ENCODE data around the gene L1TD1. TPM values are rescaled to one million over a fixed set of nuclear protein-coding genes. Genes with fewer than 3 reads are reported as not detected.

Gene L1TD1
- total and polyA plus RNA-seq, 9 donors = 0.05 to 0.61 (median 0.41) TPM; not detected in 3

- intact Hi-C loops (cut with DNase I) = no loop called here
- Histone ChIP-seq H3K36me3 (no peaks in the 10 kb centered on the region), H3K4me1 (ENCODE audit: insufficient read depth) (no peaks in the 10 kb centered on the region), H3K27me3 (no peaks in the 10 kb centered on the region), H3K4me3 (no peak overlapping the region), H3K9me3 (no peaks in the 10 kb centered on the region), H3K27ac (no peak overlapping the region)
- DNase-seq = no peak
- TF ChIP-seq POLR2A (IDR thresholded peaks at IDR 0.05) (no peak), EP300 (IDR thresholded peaks at IDR 0.05) (no peak), CTCF (IDR thresholded peaks at IDR 0.05) (no peak)
- WGBS, 3 donors = 87 to 88% (median 88%) methylated on average over 11 of the region's 11 CpGs
Observed at GRCh38 chr1:62227496-62227895, 32.8 kb downstream of the L1TD1 start.

GRCh38 chr1:62228136-62228882 lies 33.7 kb downstream of the L1TD1 start:
- Histone ChIP-seq H3K9me3 (no peaks in the 10 kb centered on the region), H3K27me3 (no peaks in the 10 kb centered on the region), H3K36me3 (no peaks in the 10 kb centered on the region), H3K4me3 (no peak overlapping the region), H3K27ac (no peak overlapping the region), H3K4me1 (ENCODE audit: insufficient read depth) (no peaks in the 10 kb centered on the region)
- intact Hi-C loops (cut with DNase I) = no loop called here
- TF ChIP-seq EP300 (IDR thresholded peaks at IDR 0.05) (no peak), POLR2A (IDR thresholded peaks at IDR 0.05) (no peak), CTCF (IDR thresholded peaks at IDR 0.05) (no peak)
- DNase-seq = no peak
- WGBS, 3 donors = 83 to 91% (median 91%) methylated on average over 12 of the region's 12 CpGs

- TF ChIP-seq POLR2A (IDR thresholded peaks at IDR 0.05) (no peak), CTCF (IDR thresholded peaks at IDR 0.05) (no peak), EP300 (IDR thresholded peaks at IDR 0.05) (no peak)
- WGBS, 3 donors = 57 to 72% (median 62%) methylated on average over 4 of the region's 4 CpGs
- DNase-seq = no peak
- Histone ChIP-seq H3K4me1 (ENCODE audit: insufficient read depth) (no peaks in the 10 kb centered on the region), H3K4me3 (no peak overlapping the region), H3K27me3 (no peaks in the 10 kb centered on the region), H3K36me3 (no peaks in the 10 kb centered on the region), H3K27ac (no peak overlapping the region), H3K9me3 (no peaks in the 10 kb centered on the region)
- intact Hi-C loops (cut with DNase I) = no loop called here
Observed at GRCh38 chr1:62228883-62229187, 34.2 kb downstream of the L1TD1 start.

- H3K27ac ChIP-seq = no peak overlapping the region
- no peak for DNase-seq
- WGBS, 3 donors = 80 to 95% (median 80%) methylated on average over 3 of the region's 3 CpGs
Observed at GRCh38 chr1:62229468-62229867, 34.8 kb downstream of the L1TD1 start.

More at GRCh38 chr1:62229468-62229867, 34.8 kb downstream of the L1TD1 start:
- no peaks in the 10 kb centered on the region for H3K4me1 ChIP-seq (ENCODE audit: insufficient read depth)
- no peaks in the 10 kb centered on the region for H3K27me3 ChIP-seq
- TF ChIP-seq EP300 (IDR thresholded peaks at IDR 0.05) (no peak), POLR2A (IDR thresholded peaks at IDR 0.05) (no peak), CTCF (IDR thresholded peaks at IDR 0.05) (no peak)
- intact Hi-C loops (cut with DNase I) = no loop called here
- no peaks in the 10 kb centered on the region for H3K36me3 ChIP-seq
- no peaks in the 10 kb centered on the region for H3K9me3 ChIP-seq
- no peak overlapping the region for H3K4me3 ChIP-seq

Measured in ovary (tissue), 9 donors.